ENCODE results near the gene ADPRHL1. TPM values are rescaled to one million over a fixed set of nuclear protein-coding genes. Genes with fewer than 3 reads are reported as not detected.

The ADPRHL1 gene
- total RNA-seq, 4 donors from 2014 or later, result 1.9 to 9.4 (median 6.5) TPM

DNA sequence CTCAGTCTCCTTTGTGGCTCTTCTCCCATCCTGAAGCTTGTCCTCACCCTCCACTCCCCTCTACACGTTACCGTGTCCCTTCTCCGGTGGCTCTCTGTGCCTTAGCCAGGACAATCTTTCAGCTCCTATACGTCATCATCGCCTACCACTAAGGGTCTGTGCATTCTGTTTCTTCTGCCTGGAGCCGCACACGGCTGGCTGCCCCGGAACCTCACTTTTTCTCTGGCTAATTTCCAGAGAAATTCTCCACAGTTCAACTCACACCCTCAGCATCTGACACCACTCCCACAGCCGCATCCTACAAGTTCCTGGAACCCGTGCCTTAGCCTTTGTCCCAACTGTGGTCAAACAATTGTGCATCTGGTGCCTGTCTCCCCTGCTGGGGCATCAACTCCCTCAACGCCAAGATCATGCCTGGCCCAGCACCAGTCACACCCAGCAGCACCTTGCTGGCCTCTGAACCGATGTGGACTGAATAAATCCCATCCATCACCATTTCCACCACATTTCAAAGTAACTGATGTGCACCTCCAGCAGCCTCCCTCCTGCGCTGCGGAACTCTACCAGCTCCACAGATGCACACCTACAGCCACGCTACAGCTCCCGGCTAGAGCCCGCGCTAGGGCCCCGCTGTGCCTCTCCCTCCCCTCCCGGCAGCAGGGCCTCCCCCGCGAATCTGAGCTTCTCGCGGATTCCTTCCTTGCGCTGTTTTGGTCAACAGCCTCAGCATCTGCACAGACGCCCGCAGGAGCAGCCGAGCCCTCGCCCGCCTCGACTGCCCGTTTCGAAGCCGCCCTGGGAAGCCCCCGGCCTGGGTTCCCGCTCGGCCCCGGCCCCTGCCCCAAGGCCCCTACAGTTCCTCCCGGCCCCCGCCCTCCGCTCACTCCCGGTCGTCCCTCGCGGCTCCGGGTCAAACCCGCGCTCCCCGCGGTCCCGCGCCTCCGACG, 36.5 kb upstream of the ADPRHL1 start:
- DNase-seq (ENCODE audit: low spot score in 2 of 2), result peak in 1 of 2 donors; percentile 88
- 4% methylated on average over 34 to 41 of the region's 54 CpGs for WGBS, 2 donors
- H3K4me3 ChIP-seq (ENCODE audit: low read depth, poor library complexity, severe bottlenecking), result peak overlapping the region; percentile 75
- intact Hi-C loops (cut with DNase I; ENCODE audit: low total_unique reads), result no loop called here
- TF ChIP-seq POLR2A (IDR thresholded peaks at IDR 0.05), result no peak
- TF ChIP-seq, protein P1, sequence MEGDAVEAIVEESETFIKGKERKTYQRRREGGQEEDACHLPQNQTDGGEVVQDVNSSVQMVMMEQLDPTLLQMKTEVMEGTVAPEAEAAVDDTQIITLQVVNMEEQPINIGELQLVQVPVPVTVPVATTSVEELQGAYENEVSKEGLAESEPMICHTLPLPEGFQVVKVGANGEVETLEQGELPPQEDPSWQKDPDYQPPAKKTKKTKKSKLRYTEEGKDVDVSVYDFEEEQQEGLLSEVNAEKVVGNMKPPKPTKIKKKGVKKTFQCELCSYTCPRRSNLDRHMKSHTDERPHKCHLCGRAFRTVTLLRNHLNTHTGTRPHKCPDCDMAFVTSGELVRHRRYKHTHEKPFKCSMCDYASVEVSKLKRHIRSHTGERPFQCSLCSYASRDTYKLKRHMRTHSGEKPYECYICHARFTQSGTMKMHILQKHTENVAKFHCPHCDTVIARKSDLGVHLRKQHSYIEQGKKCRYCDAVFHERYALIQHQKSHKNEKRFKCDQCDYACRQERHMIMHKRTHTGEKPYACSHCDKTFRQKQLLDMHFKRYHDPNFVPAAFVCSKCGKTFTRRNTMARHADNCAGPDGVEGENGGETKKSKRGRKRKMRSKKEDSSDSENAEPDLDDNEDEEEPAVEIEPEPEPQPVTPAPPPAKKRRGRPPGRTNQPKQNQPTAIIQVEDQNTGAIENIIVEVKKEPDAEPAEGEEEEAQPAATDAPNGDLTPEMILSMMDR (IDR thresholded peaks at IDR 0.05), result no peak

DNA sequence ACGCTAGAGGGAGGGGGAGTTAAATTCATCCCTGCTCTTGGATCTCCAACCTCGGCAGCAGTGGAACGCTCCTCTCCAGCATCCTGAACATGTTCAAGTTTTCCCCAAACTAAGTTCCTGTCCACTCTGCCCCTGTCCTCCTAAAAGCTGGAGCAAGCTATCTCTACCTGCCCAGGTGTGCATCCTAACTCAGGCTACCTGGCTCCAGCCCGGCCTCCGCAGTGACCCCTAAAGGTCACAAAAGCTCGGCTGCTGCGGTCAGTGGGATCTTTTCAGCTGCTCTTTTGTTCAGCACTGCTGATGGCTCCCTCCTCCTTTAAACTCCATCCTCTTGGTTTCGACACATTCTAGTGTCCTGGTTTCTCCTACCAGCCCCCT, 35.9 kb upstream of the ADPRHL1 start:
- no peak overlapping the region for H3K4me3 ChIP-seq (ENCODE audit: low read depth, poor library complexity, severe bottlenecking)
- DNase-seq (ENCODE audit: low spot score in 2 of 2), result no peak
- intact Hi-C loops (cut with DNase I; ENCODE audit: low total_unique reads), result no loop called here
- WGBS, 2 donors, result 45 to 52% methylated on average over 8 of the region's 8 CpGs
- TF ChIP-seq POLR2A (IDR thresholded peaks at IDR 0.05), result no peak
- TF ChIP-seq, protein P1 (IDR thresholded peaks at IDR 0.05), result no peak

DNA sequence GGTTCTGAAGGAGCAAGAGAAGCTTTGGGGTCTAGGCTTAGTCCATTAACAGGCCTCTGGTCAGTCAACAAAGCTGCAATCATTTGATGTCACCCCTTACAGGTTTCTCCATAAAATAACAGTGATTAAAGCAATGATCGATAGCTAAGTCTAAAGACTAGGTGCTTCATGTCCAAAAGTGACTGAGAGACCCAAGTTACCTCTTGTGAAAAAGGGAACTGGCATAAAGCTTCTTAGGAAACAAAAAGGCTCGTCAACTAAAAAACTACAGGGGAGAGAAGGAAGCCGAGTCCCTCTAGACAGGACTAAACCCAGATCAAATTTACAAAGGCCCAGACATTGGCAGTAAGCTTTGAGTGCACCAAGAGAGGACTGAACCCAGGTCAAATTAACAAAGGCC, 35.0 kb upstream of the ADPRHL1 start:
- WGBS, 2 donors, result 84 to 92% methylated on average over 3 of the region's 3 CpGs
- intact Hi-C loops (cut with DNase I; ENCODE audit: low total_unique reads), result no loop called here
- TF ChIP-seq, protein P1 (IDR thresholded peaks at IDR 0.05), result no peak
- TF ChIP-seq POLR2A (IDR thresholded peaks at IDR 0.05), result no peak
- DNase-seq (ENCODE audit: low spot score in 2 of 2), result no peak
- H3K4me3 ChIP-seq (ENCODE audit: low read depth, poor library complexity, severe bottlenecking), result no peak overlapping the region

DNA sequence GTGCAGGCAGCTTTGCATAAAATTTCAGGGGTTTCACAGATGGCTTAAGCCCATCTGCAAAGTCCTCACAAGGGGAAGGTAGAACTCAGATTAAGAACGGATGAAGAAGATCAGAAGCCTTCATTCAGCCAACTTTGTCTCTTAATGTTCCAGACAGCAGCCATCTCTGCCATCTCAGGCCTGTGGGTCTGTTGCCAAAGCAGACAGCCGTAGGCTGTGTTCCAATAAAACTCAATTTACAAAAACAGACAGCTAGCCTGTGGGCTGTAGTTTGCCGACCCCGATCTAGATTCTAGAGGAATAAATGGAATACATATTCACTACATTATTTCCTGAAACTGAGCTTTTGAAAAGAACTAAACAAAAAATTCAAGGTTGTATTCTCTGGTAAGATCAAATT, 33.4 kb upstream of the ADPRHL1 start:
- no peak for DNase-seq (ENCODE audit: low spot score in 2 of 2)
- intact Hi-C loops (cut with DNase I; ENCODE audit: low total_unique reads), result no loop called here
- TF ChIP-seq POLR2A (IDR thresholded peaks at IDR 0.05), result no peak
- TF ChIP-seq, protein P1 (IDR thresholded peaks at IDR 0.05), result no peak
- H3K4me3 ChIP-seq (ENCODE audit: low read depth, poor library complexity, severe bottlenecking), result no peak overlapping the region
- WGBS, 2 donors, result 56 to 60% methylated on average over 4 of the region's 4 CpGs

DNA sequence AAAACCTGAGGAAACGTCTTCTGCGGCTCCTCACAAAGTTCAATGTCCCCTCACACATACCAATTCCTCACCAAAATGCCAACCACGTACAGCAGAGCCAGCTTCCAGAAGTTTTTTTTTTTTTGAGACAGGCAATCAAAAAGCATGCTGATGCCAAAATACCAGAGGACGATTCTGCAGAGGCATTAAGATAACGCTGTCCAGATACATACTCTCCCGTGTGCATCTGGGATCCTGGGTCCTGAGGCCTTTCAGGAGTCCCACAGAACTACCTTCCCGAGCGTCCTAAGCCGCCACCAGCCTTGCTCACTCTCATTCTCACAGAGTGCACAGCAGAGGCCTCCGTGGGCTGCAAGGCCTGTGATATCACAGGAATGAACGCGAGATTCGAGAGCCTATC, 32.3 kb upstream of the ADPRHL1 start:
- intact Hi-C loops (cut with DNase I; ENCODE audit: low total_unique reads), result no loop called here
- WGBS, 2 donors, result 87 to 90% methylated on average over 13 of the region's 13 CpGs

More for the DNA sequence above, 32.3 kb upstream of the ADPRHL1 start:
- DNase-seq (ENCODE audit: low spot score in 2 of 2), result no peak
- TF ChIP-seq POLR2A (IDR thresholded peaks at IDR 0.05), result no peak
- TF ChIP-seq, protein P1 (IDR thresholded peaks at IDR 0.05), result no peak
- H3K4me3 ChIP-seq (ENCODE audit: low read depth, poor library complexity, severe bottlenecking), result no peak overlapping the region
